GM13976 (cell line): ENCODE measurements around the gene ATRN.

Experiments used
- DNase-seq: peaks from one replicate; pipeline ENCODE4 v3.0.0; 2012; ENCODE audit warnings: low spot score
- CTCF ChIP-seq: IDR thresholded peaks from 2 replicates; pipeline ENCODE4 v1.5.1; 2012; ENCODE audit warnings: borderline replicate concordance, mild to moderate bottlenecking; ENCODE audit not compliant: insufficient read depth; ENCODE audit errors: extremely low read depth, missing control alignments, control extremely low read depth
- in situ Hi-C: fragments of 300-500 bp; cut with MboI; formaldehyde crosslinking; loops from one replicate; pipeline ENCODE4 v1.12.0; 2022; ENCODE audit warnings: low sequenced_read_pairs, mixed read lengths, inconsistent platforms; ENCODE audit not compliant: unreplicated experiment

Gene ATRN

GRCh38 chr20:3658716-3659491, 188.1 kb downstream of the ATRN start:
- no peak for TF ChIP-seq CTCF
- DNase-seq = peak; percentile 87
- in situ Hi-C loops = no loop called here

GRCh38 chr20:3659492-3660261, 188.9 kb downstream of the ATRN start:
- DNase-seq = no peak
- in situ Hi-C loops = no loop called here
- no peak for TF ChIP-seq CTCF

GRCh38 chr20:3660262-3661059, 189.6 kb downstream of the ATRN start:
- in situ Hi-C loops = no loop called here
- no peak for TF ChIP-seq CTCF
- DNase-seq = peak; percentile 52

GRCh38 chr20:3661060-3661813, 190.4 kb downstream of the ATRN start:
- DNase-seq = no peak
- no peak for TF ChIP-seq CTCF
- in situ Hi-C loops = no loop called here

GRCh38 chr20:3661814-3662665, 191.2 kb downstream of the ATRN start:
- in situ Hi-C loops = no loop called here
- no peak for TF ChIP-seq CTCF
- no peak for DNase-seq
